ENCODE results near the gene CRYBA4. TPM values are rescaled to one million over a fixed set of nuclear protein-coding genes. Genes with fewer than 3 reads are reported as not detected.

The CRYBA4 gene
- total RNA-seq, 1 experiment from 2014 or later = not detected

DNA sequence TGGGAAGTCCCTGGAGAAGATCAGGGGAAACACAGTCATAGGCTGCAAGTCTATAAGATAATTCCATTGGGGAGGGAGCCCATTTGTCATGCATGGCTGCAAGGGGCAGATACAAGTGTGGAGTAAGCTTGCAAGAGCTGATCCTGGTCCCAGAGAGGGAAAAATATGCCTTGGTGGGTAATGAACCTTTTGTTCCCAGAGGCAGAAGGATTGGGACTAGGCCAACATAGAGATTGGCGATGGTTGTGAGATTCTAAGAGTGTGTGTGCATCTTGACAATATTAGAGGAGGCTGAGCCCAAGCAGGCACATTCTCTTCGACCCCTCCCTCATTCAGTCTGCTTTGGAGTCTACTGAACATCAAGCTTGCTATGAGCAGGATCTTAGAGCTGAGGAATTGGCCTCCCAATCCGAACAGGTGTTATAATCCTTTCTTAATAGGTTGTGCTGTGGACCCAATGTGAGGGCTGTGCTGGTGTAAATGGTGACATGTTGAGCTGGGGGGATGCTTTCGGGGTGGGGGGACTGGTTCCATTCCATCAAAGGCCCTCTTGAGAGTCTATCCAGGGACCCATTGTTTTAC is 54.0 kb downstream of the CRYBA4 start:
- DNase-seq (ENCODE audit: low spot score) = no peak
- TF ChIP-seq, protein P1, sequence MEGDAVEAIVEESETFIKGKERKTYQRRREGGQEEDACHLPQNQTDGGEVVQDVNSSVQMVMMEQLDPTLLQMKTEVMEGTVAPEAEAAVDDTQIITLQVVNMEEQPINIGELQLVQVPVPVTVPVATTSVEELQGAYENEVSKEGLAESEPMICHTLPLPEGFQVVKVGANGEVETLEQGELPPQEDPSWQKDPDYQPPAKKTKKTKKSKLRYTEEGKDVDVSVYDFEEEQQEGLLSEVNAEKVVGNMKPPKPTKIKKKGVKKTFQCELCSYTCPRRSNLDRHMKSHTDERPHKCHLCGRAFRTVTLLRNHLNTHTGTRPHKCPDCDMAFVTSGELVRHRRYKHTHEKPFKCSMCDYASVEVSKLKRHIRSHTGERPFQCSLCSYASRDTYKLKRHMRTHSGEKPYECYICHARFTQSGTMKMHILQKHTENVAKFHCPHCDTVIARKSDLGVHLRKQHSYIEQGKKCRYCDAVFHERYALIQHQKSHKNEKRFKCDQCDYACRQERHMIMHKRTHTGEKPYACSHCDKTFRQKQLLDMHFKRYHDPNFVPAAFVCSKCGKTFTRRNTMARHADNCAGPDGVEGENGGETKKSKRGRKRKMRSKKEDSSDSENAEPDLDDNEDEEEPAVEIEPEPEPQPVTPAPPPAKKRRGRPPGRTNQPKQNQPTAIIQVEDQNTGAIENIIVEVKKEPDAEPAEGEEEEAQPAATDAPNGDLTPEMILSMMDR (conservative IDR thresholded peaks at IDR 0.05; ENCODE audit: low read depth, low read length) = no peak
- TF ChIP-seq EZH2 (IDR thresholded peaks at IDR 0.05; ENCODE audit: borderline replicate concordance, low read depth, low read length, poor library complexity, severe bottlenecking) = no peak
- intact Hi-C loops (cut with micrococcal nuclease; ENCODE audit: unreplicated experiment) = loop anchor here (10.0 kb wide), 1 partner anchor 1129 kb away; the partner anchor contains the start of gene MN1
- Histone ChIP-seq H3K27ac (ENCODE audit: low read depth, low read length, poor library complexity, severe bottlenecking) (no peak overlapping the region), H3K27me3 (replicated peaks; ENCODE audit: insufficient read depth, low read depth, low read length, poor library complexity) (no peaks in the 10 kb centered on the region), H3K9me3 (ENCODE audit: low read depth, low read length, poor library complexity, severe bottlenecking) (no peaks in the 10 kb centered on the region), H3K4me3 (ENCODE audit: low read depth, low read length, poor library complexity, severe bottlenecking) (no peak overlapping the region), H3K4me1 (ENCODE audit: insufficient read depth, low read length, poor library complexity, severe bottlenecking) (peaks cover 8% of the 10 kb centered on the region), H3K36me3 (ENCODE audit: insufficient read depth, low read length, poor library complexity, severe bottlenecking) (no peaks in the 10 kb centered on the region)
- POLR2A ChIA-PET (ENCODE audit: low non-redundant PET) = no interaction called here
- BruUV-seq (replicated peaks) = no TSS peak
- CTCF ChIA-PET = no interaction called here

DNA sequence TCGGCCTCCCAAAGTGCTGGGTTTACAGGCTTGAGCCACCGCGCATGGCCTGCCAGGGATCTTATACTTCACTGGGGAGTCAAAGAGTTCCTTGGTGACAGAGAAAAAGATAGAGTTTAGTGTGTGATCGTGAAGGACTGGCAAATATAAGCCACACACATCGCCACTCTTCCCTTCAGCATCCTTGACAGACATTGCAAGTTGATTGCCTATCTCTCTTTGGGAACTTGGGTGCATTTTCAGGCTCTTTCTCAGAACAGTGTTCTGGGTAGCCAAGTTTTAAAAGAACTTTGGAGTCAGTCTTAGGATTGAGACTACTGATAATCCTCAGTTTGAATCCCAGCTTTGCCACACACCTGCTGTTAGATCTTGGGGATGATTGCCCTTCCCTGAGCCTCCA is 55.5 kb downstream of the CRYBA4 start:
- Histone ChIP-seq H3K36me3 (ENCODE audit: insufficient read depth, low read length, poor library complexity, severe bottlenecking) (no peaks in the 10 kb centered on the region), H3K27me3 (replicated peaks; ENCODE audit: insufficient read depth, low read depth, low read length, poor library complexity) (no peaks in the 10 kb centered on the region), H3K27ac (ENCODE audit: low read depth, low read length, poor library complexity, severe bottlenecking) (no peak overlapping the region), H3K4me1 (ENCODE audit: insufficient read depth, low read length, poor library complexity, severe bottlenecking) (peaks cover 2% of the 10 kb centered on the region), H3K9me3 (ENCODE audit: low read depth, low read length, poor library complexity, severe bottlenecking) (no peaks in the 10 kb centered on the region), H3K4me3 (ENCODE audit: low read depth, low read length, poor library complexity, severe bottlenecking) (no peak overlapping the region)
- CTCF ChIA-PET = no interaction called here
- BruUV-seq (replicated peaks) = no TSS peak
- no peak for TF ChIP-seq EZH2 (IDR thresholded peaks at IDR 0.05; ENCODE audit: borderline replicate concordance, low read depth, low read length, poor library complexity, severe bottlenecking)
- TF ChIP-seq, protein P1 (conservative IDR thresholded peaks at IDR 0.05; ENCODE audit: low read depth, low read length) = no peak
- no peak for DNase-seq (ENCODE audit: low spot score)
- intact Hi-C loops (cut with micrococcal nuclease; ENCODE audit: unreplicated experiment) = loop anchor here (10.0 kb wide), 1 partner anchor 1128 kb away; the partner anchor contains the start of gene MN1
- POLR2A ChIA-PET (ENCODE audit: low non-redundant PET) = no interaction called here

DNA sequence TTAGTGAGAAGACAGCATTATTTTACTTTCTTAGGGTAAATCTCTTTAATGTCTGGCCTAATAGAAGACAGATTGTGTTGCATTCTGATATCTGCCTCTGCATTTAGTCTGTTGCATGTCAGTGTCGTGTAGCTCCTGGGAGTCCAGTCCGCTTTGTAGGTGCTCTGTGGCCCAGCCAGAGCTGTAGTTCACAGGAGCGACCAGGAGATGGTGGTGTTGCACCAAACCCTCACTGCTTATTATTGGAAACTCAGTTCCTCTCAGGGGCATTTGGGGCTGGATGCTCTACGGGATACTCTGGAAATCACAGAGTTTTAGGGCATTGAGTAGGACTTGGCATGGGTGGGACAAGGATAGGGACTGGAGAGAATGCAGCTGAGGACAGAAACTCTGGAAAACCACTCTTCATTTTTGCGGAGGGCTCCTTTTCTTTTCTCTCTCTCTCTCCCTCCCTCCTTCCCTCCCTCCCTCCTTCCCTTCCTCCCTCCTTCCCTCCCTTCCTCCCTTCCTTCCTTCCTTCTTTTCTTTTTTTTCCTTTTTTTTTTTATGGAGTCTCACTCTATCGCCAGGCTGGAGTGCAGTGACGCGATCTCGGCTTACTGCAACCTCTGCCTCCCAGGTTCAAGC is 57.4 kb downstream of the CRYBA4 start:
- peak; percentile 85 for DNase-seq (ENCODE audit: low spot score)
- no peak for TF ChIP-seq EZH2 (IDR thresholded peaks at IDR 0.05; ENCODE audit: borderline replicate concordance, low read depth, low read length, poor library complexity, severe bottlenecking)
- TF ChIP-seq, protein P1 (conservative IDR thresholded peaks at IDR 0.05; ENCODE audit: low read depth, low read length) = peak; percentile 94

More for the DNA sequence above, 57.4 kb downstream of the CRYBA4 start:
- no peaks in the 10 kb centered on the region for H3K9me3 ChIP-seq (ENCODE audit: low read depth, low read length, poor library complexity, severe bottlenecking)
- BruUV-seq (replicated peaks) = no TSS peak
- no peak overlapping the region for H3K27ac ChIP-seq (ENCODE audit: low read depth, low read length, poor library complexity, severe bottlenecking)
- POLR2A ChIA-PET (ENCODE audit: low non-redundant PET) = no interaction called here
- no peak overlapping the region for H3K4me3 ChIP-seq (ENCODE audit: low read depth, low read length, poor library complexity, severe bottlenecking)
- no peaks in the 10 kb centered on the region for H3K27me3 ChIP-seq (replicated peaks; ENCODE audit: insufficient read depth, low read depth, low read length, poor library complexity)
- CTCF ChIA-PET = interaction anchor here (0.5 to 1.0 kb wide), 5 partner anchors 56 to 1188 kb away, joined by 3 to 8 read pairs (median 3); no protein-coding TSS in a partner anchor
- no peaks in the 10 kb centered on the region for H3K36me3 ChIP-seq (ENCODE audit: insufficient read depth, low read length, poor library complexity, severe bottlenecking)
- intact Hi-C loops (cut with micrococcal nuclease; ENCODE audit: unreplicated experiment) = loop anchor here (10.0 kb wide), 1 partner anchor 1126 kb away; the partner anchor contains the start of gene MN1
- H3K4me1 ChIP-seq (ENCODE audit: insufficient read depth, low read length, poor library complexity, severe bottlenecking) = no peaks in the 10 kb centered on the region

Other genes starting within 250 kb of the CRYBA4 start
- 1.2 and 1.4 TPM in 2 replicates for gene ASPHD2, start 192.7 kb upstream of the CRYBA4 start, total RNA-seq (2021)
- 46.9 and 47.9 TPM in 2 replicates for gene HPS4, start 138.2 kb upstream of the CRYBA4 start, total RNA-seq (2021)
- gene SRRD, start 138.1 kb upstream of the CRYBA4 start, total RNA-seq (2021) = 28.8 and 33.9 TPM in 2 replicates
- gene TFIP11, start 109.5 kb upstream of the CRYBA4 start, total RNA-seq (2021) = 44.0 and 46.4 TPM in 2 replicates
- gene TPST2, start 31.8 kb upstream of the CRYBA4 start, total RNA-seq (2021) = 8.2 and 10.9 TPM in 2 replicates
- gene CRYBB1, start 3.9 kb upstream of the CRYBA4 start, total RNA-seq (2021) = not detected in 2 replicates
- gene MIAT, start 35.6 kb downstream of the CRYBA4 start, total RNA-seq (2021) = 6.2 and 6.8 TPM in 2 replicates